Duodenal mucosa (tissue), 2 donors: ENCODE measurements around the gene KRT16.
"Not testable (repeated sequence)": the region's sequence is repeated elsewhere in the genome, so short reads cannot be mapped to it uniquely, and the experiment has no call there.

Source experiments
- H3K27ac ChIP-seq: one replicate; pipeline ENCODE4 v1.7.0; 2013; ENCODE audit warnings: low read depth, low read length
- H3K27me3 ChIP-seq, 2 donors: one replicate each; pipeline ENCODE4 v1.7.0; 2013; ENCODE audit warnings: low read length in 2 of 2, control low read depth in 1 of 2; ENCODE audit not compliant: insufficient read depth in 2 of 2, control insufficient read depth in 1 of 2
- H3K36me3 ChIP-seq, 2 donors: one replicate each; pipeline ENCODE4 v1.7.0; 2013; ENCODE audit warnings: low read length in 2 of 2, control low read depth in 1 of 2; ENCODE audit not compliant: insufficient read depth in 2 of 2, control insufficient read depth in 1 of 2
- H3K4me1 ChIP-seq, 2 donors: one replicate each; pipeline ENCODE4 v1.7.0; 2013; ENCODE audit warnings: low read length in 2 of 2, control low read depth in 1 of 2; ENCODE audit not compliant: insufficient read depth in 2 of 2, control insufficient read depth in 1 of 2
- H3K4me3 ChIP-seq, 2 donors: one replicate each; pipeline ENCODE4 v1.7.0; 2013; ENCODE audit warnings: low read length in 2 of 2, low read depth in 1 of 2
- H3K9ac ChIP-seq, 2 donors: one replicate each; pipeline ENCODE4 v1.7.0; 2013; ENCODE audit warnings: low read length in 2 of 2, low read depth in 1 of 2
- H3K9me3 ChIP-seq, 2 donors: one replicate each; pipeline ENCODE4 v1.7.0; 2013; ENCODE audit warnings: low read length in 2 of 2, control low read depth in 1 of 2; ENCODE audit not compliant: control insufficient read depth in 1 of 2

The KRT16 gene

DNA sequence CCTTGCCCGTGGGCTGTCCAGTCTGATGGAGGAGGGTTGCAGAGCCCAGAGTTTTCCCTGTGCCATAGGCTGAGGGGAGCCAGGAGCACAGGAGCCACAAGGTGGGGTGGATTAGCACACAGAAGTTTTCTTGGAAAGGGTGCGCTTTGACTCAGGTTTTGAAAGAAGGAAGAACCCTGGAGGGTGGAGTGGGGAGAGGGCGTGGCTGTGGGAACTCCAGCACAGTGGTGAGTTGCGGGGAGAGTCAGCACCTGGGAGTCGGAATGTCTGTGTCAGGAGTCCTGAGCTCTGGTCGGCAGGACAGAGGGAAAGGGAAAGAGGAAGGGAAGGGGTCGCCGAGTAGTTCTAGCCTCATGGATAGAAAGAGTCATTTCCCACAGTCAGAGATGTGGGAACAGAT is 17.0 kb downstream of the KRT16 start:
- H3K27me3 ChIP-seq = no peaks in the 10 kb centered on the region
- H3K4me3 ChIP-seq = no peak overlapping the region
- no peaks in the 10 kb centered on the region for H3K9me3 ChIP-seq
- no peak overlapping the region for H3K9ac ChIP-seq
- no peaks in the 10 kb centered on the region for H3K36me3 ChIP-seq
- no peaks in the 10 kb centered on the region for H3K4me1 ChIP-seq
- no peak overlapping the region for H3K27ac ChIP-seq

DNA sequence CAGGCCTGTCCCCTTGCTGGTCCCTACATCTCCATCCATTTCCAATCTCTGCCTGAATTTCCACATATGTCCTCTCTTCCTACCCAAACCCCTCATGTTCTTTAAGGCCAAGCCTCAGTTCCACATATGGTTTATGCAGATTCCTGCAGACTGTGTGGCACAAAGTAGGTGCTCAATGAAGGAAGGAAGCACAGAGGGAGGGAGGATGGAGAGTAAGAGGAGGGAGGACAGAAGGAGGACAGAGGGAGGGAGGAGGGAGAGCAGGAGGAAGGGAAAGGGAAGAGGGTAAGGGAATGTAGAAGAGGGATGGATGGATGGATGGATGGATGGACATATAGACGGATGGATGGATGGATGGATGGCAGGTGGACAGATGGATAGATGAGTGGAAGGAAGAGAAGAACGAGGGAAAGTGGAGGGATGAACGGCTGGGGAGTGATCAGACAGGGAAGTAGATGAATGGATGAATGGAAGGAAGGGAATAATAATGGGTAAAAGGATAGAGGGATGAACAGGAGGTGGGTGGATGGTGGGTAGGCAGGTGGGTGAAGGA is 18.1 kb downstream of the KRT16 start:
- no peaks in the 10 kb centered on the region for H3K27me3 ChIP-seq
- H3K9ac ChIP-seq = no peak overlapping the region

DNA sequence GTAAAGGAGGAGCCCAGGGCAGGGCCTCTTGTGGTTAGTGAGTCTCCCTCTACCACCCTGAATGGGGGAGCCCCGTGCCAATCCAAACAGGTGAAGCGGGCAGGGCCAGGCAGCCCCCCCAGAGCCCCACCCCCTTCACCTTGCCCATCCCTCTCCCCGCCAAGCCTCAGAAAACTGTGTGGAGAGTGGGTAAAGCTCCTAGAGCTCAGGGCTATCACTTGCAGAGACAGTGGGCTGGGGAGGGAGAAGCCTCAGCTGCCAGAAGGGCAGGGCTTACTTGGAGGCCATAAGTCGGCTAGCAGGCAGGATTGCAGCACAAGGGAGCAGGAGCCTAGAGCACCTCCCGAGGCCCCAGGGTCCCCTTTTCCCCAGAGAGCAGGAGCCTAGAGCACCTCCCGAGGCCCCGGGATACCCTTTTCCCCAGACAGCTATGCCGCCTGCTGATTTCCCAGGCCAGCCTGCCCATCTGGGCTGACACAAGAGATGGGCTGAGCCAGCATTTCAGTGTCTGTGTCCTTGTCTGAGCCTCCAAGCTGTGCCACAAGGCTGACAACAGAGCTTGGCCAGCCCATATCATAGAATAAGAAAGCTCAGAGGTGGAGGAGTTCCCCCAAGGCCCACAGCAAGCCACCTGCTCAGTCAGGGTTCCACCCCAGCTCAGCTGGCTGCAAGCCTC is 19.1 kb downstream of the KRT16 start:
- Histone ChIP-seq H3K27ac (no peak overlapping the region), H3K4me3 (no peak overlapping the region), H3K36me3 (no peaks in the 10 kb centered on the region), H3K9me3 (no peaks in the 10 kb centered on the region), H3K9ac (no peak overlapping the region), H3K27me3 (no peaks in the 10 kb centered on the region), H3K4me1 (no peaks in the 10 kb centered on the region)

More for the DNA sequence above, 18.1 kb downstream of the KRT16 start:
- Histone ChIP-seq H3K27ac (no peak overlapping the region), H3K9me3 (no peaks in the 10 kb centered on the region), H3K36me3 (no peaks in the 10 kb centered on the region), H3K4me3 (no peak overlapping the region), H3K4me1 (no peaks in the 10 kb centered on the region)

DNA sequence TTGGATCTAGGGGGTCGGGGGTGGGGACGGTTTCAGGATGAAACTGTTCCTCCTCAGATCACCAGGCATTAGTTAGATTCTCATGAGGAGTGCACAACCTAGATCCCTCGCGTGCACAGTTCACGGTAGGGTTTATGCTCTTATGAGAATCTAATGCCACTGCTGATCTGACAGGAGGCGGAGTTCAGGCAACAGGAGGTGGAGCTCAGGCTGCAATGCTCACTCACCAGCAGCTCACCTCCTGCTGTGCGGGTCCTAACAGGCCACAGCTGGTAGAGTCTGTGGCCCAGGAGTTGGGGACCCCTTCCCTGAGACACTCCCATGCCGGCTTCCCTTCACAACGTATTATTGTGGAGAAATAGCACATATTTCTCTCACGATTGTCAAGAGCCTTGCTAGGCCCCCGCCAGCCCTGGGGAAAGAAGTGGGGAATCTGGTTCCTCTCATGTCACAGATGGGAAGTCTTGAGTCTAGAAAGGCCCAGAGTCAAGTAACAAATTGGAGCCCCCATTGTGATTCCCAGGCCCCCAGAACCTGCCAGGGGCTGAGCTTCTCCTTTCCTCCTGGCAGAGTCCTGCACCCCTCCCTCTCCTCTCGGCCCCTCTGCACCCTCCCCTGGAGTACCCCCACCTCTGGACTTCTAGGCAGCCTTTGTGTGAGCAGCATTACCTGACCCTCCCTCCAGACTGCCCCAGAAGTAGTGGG is 19.8 kb downstream of the KRT16 start:
- H3K36me3 ChIP-seq = no peaks in the 10 kb centered on the region
- H3K4me3 ChIP-seq = no peak overlapping the region
- H3K27ac ChIP-seq = no peak overlapping the region
- no peak overlapping the region for H3K9ac ChIP-seq
- H3K27me3 ChIP-seq = no peaks in the 10 kb centered on the region
- no peaks in the 10 kb centered on the region for H3K4me1 ChIP-seq
- no peaks in the 10 kb centered on the region for H3K9me3 ChIP-seq

DNA sequence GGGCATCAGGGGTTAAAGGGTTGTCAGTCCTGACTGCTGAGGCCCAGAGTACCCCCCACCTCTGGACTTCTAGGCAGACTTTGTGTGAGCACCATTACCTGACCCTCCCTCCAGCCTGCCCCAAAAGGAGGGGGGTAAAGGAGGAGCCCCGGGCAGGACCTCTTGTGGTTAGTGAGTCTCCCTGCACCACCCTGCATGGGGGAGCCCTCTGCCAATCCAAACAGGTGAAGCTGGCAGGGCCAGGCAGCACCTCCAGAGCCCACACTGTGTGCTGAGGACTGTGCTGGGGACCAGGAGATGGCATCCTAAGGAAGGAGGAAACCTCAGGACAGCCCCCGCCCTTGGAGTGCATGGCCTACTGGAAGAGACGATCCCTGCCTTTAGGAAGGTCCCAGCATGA is 23.3 kb downstream of the KRT16 start:
- no peak overlapping the region for H3K4me3 ChIP-seq
- H3K27ac ChIP-seq = no peak overlapping the region
- H3K9me3 ChIP-seq = no peaks in the 10 kb centered on the region
- peaks cover 0 to 7% of the 10 kb centered on the region in 2 donors for H3K4me1 ChIP-seq
- no peak overlapping the region for H3K9ac ChIP-seq
- no peaks in the 10 kb centered on the region for H3K36me3 ChIP-seq
- no peaks in the 10 kb centered on the region for H3K27me3 ChIP-seq

DNA sequence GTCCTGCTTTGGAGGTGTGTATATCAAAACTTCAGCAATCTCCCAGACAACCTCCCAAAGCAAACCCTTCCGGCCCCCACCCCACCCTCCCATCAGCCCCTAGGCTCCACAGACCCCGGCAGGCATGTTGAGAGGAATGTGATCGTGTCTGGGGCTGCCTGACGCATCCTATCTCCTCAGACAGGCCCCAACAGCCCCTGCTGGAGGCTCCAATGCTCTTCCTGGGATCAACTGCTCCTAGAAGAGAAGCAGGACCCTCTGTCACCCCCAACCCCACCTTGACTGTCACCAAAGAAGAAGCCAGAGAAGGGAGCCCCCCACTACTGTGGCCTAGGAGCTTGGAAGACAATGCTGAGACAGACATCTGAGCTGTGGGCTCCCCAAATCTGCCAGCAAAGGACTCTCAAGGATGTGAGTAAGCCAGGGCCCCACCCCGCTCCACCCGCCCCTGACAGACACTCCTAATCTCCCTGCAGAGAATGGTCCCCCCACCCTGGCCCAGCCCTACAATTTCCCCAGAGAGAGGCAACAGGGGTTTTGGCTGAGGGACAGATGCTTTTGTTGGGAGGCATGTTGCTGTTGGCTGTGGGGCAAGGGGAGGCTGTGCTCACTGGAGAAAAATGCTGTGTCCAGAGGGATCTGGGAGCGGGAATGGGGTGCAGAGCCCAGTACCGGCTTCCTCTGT is 24.3 kb downstream of the KRT16 start:
- Histone ChIP-seq H3K4me1 (peaks cover 0 to 15% of the 10 kb centered on the region in 2 donors), H3K9me3 (no peaks in the 10 kb centered on the region)

DNA sequence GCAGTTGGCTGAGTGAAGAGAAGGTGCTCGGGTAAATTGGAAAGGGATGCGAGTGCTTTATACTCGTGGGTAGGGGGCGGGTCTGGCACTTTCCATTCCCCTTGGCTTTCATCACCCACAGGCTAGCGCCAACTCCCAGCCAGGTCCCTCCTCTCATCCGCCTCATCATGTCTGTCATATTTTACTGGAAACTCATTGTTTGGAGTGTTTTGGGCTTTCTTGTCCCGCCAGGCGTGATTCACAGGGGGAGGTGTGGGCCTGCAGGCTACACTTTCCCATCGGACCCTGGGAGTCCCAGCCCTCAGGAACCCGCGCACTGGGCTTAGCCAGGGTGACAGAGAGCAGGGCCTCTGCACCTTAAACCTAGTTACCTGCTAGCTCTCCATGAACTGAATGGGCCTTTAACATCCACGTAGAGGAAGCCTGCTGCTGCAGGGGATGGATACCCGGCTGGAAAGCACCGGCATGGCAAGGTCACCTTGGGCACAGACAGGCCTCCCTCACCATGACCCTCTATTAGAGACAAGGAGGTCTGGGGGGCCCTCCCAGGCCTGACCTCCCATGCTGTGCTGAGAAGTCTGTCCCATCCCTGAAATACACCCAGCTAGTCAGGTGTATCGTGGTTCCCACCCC is 25.6 kb downstream of the KRT16 start, which contains the start of gene KRT14:
TSS of gene KRT14 (minus strand) at position 33 of the 633 bp plus-strand sequence. CDS start 61 bp downstream, outside the sequence.
- no peak within 1 kb of the TSS for H3K9ac ChIP-seq
- no peak within 1 kb of the TSS for H3K4me3 ChIP-seq
- no peaks in the 10 kb centered on the region for H3K9me3 ChIP-seq

More for the DNA sequence above, 24.3 kb downstream of the KRT16 start:
- no peaks in the 10 kb centered on the region for H3K36me3 ChIP-seq
- H3K27me3 ChIP-seq = no peaks in the 10 kb centered on the region
- H3K27ac ChIP-seq = no peak overlapping the region
- H3K9ac ChIP-seq = no peak overlapping the region
- no peak overlapping the region for H3K4me3 ChIP-seq

DNA sequence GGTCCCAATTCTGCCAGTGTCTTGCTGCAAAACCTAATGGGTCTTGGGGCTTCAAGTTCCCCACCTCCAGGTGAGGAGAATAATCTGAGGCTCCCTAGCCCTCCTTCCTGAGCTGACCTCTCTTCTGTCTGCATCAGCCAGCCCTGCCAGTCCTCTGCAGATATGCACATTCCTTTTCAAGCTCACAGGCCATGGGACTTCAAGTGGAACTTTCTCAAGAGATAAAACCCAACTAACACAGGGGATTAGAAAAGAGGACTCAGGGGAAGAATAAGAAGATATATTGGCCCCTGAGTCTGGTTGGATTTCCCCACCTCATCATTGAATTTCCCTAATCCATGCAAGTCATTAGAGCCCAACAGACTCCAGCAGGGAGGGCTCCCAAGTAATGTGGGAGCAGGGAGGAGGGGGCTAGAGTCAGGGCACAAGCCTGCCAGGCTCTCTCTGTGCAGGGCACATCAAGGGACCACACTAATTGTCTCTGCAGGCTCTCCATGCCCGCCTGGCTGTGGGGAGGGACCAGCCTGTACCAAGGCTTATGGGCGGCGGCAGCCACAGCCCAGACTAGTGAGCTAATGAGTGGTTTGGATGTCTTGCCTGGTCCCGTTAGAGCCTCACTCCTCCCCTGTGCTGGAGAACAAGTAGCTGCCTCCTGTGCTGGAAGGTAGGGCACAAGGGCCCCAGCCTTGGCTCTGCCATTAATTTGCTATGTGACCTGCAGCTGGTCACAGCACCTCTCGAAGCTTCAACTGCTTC is 27.1 kb downstream of the KRT16 start:
- H3K9ac ChIP-seq = no peak overlapping the region
- no peak overlapping the region for H3K4me3 ChIP-seq
- no peaks in the 10 kb centered on the region for H3K36me3 ChIP-seq
- no peaks in the 10 kb centered on the region for H3K9me3 ChIP-seq
- no peaks in the 10 kb centered on the region for H3K27me3 ChIP-seq
- H3K27ac ChIP-seq = no peak overlapping the region
- H3K4me1 ChIP-seq = peaks cover 4 to 24% of the 10 kb centered on the region in 2 donors

More for the DNA sequence above, 25.6 kb downstream of the KRT16 start, which contains the start of gene KRT14:
- no peaks in the 10 kb centered on the region for H3K27me3 ChIP-seq
- no peak within 1 kb of the TSS for H3K27ac ChIP-seq
- H3K36me3 ChIP-seq = no peaks in the 10 kb centered on the region
- peaks cover 0 to 24% of the 10 kb centered on the region in 2 donors for H3K4me1 ChIP-seq

DNA sequence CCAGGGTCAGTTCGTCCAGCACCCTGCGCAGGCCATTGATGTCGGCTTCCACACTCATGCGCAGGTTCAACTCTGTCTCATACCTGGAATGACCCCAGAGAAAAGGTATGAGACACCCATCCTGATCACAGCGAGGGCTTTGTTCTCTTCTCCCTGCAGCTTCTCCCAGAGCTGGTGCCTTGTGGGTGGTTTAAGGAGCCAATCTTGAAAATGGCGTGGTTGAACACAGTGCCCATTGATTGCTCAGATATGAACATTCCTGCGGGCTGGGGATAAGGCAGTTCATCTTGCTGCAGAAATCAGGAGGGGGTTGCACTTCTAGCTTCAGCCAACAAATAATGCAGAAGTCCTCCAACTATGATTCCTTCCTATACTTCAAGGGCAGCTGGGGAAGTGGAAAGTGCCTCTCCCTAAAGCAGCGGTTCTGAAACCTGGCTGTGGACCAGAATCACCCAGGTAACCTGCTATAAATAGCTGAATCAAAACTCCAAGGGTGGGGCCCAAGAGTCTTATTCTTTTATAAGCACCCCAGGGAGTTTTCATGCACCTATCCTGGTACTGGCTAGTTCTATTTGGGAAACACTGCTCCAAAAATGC is 28.1 kb downstream of the KRT16 start:
- H3K4me1 ChIP-seq = peaks cover 8 to 30% of the 10 kb centered on the region in 2 donors
- H3K9ac ChIP-seq, H3K4me3 ChIP-seq, H3K9me3 ChIP-seq, H3K27me3 ChIP-seq, H3K36me3 ChIP-seq, H3K27ac ChIP-seq: not testable (repeated sequence)
